CD14-positive monocyte (primary cell): Measurements from ENCODE around the gene GATA5. TPM values are rescaled to one million over a fixed set of nuclear protein-coding genes. Genes with fewer than 3 reads are reported as not detected.

Experiments used
- DNase-seq, 3 donors: peaks; one replicate each; pipeline ENCODE4 v3.0.0-alpha.2; 2011 to 2022
- H2AFZ ChIP-seq: 2 replicates; pipeline ENCODE4 v1.6.0; 2012; ENCODE audit warnings: mild to moderate bottlenecking, low read depth, low read length, inconsistent platforms; ENCODE audit not compliant: insufficient read depth, poor library complexity, severe bottlenecking
- H3K27ac ChIP-seq, 2 donors: 1 replicate in 1 of 2; 2 replicates in 1 of 2; pipeline ENCODE4 v1.5.1; 2012 to 2013; ENCODE audit warnings: low read length in 2 of 2, control low read depth in 1 of 2, inconsistent platforms in 1 of 2, low read depth in 1 of 2, mild to moderate bottlenecking in 1 of 2
- H3K27me3 ChIP-seq, 2 donors: one replicate each; pipeline versions ENCODE4 v1.6.0 to v1.6.1; 2011 to 2013; ENCODE audit warnings: low read length in 2 of 2; ENCODE audit not compliant: control insufficient read depth in 2 of 2, insufficient read depth in 2 of 2
- H3K36me3 ChIP-seq, 2 donors: replicated peaks in 1 of 2; 1 replicate in 1 of 2; 2 replicates in 1 of 2; pipeline versions ENCODE4 v1.5.1 to v1.6.1; 2012 to 2013; ENCODE audit warnings: low read length in 2 of 2, control low read depth in 1 of 2, inconsistent platforms in 1 of 2, mild to moderate bottlenecking in 1 of 2; ENCODE audit not compliant: insufficient read depth in 2 of 2, control insufficient read depth in 1 of 2
- H3K4me1 ChIP-seq, 2 donors: 1 replicate in 1 of 2; 2 replicates in 1 of 2; pipeline versions ENCODE4 v1.5.1 to v1.6.1; 2012 to 2013; ENCODE audit warnings: low read length in 2 of 2, control low read depth in 1 of 2, inconsistent platforms in 1 of 2, mild to moderate bottlenecking in 1 of 2, moderate library complexity in 1 of 2; ENCODE audit not compliant: insufficient read depth in 2 of 2, control insufficient read depth in 1 of 2
- H3K4me2 ChIP-seq: replicated peaks from 2 replicates; pipeline ENCODE3; 2012; ENCODE audit warnings: low read length, moderate library complexity, mild to moderate bottlenecking; ENCODE audit not compliant: poor library complexity, severe bottlenecking; ENCODE audit errors: extremely low read depth
- H3K4me3 ChIP-seq, 3 experiments: fragments of 200-600 bp in 1 of 3; sonication (generic) in 1 of 3; replicated peaks in 1 of 3; 1 replicate in 2 of 3; 2 replicates in 1 of 3; pipeline ENCODE4 v1.5.1; 2011 to 2013; ENCODE audit warnings: low read length in 3 of 3, mild to moderate bottlenecking in 3 of 3, control low read depth in 2 of 3, low read depth in 2 of 3, inconsistent platforms in 1 of 3, moderate library complexity in 1 of 3
- H3K79me2 ChIP-seq: 2 replicates; pipeline ENCODE4 v1.6.0; 2012; ENCODE audit warnings: mild to moderate bottlenecking, control low read depth, inconsistent platforms, low read length, moderate library complexity; ENCODE audit not compliant: insufficient read depth
- H3K9ac ChIP-seq: 2 replicates; pipeline ENCODE4 v1.6.0; 2017; ENCODE audit warnings: low read length, mild to moderate bottlenecking; ENCODE audit not compliant: insufficient read depth, poor library complexity, severe bottlenecking
- H3K9me3 ChIP-seq, 2 donors: replicated peaks in 1 of 2; 1 replicate in 1 of 2; 2 replicates in 1 of 2; pipeline versions ENCODE4 v1.5.1 to v1.6.1; 2012 to 2013; ENCODE audit warnings: low read length in 2 of 2, control low read depth in 1 of 2; ENCODE audit not compliant: control insufficient read depth in 1 of 2, insufficient read depth in 1 of 2
- H4K20me1 ChIP-seq: 2 replicates; pipeline ENCODE4 v1.6.0; 2012; ENCODE audit warnings: mild to moderate bottlenecking, low read length, control low read depth, moderate library complexity; ENCODE audit not compliant: insufficient read depth
- H3K27ac Mint-ChIP-seq, 7 donors: one replicate each; pipeline ENCODE4 v1.8.0; 2020; ENCODE audit warnings: mild to moderate bottlenecking in 7 of 7, mixed read lengths in 7 of 7, moderate library complexity in 6 of 7, inconsistent platforms in 2 of 7
- H3K27me3 Mint-ChIP-seq, 3 donors: one replicate each; pipeline ENCODE4 v1.8.0; 2021 to 2022; ENCODE audit warnings: low read depth in 3 of 3, mild to moderate bottlenecking in 3 of 3, mixed read lengths in 3 of 3, moderate library complexity in 3 of 3, inconsistent platforms in 1 of 3
- H3K36me3 Mint-ChIP-seq, 2 donors: one replicate each; pipeline ENCODE4 v1.8.0; 2020; ENCODE audit warnings: mixed read lengths in 2 of 2, inconsistent platforms in 1 of 2, mild to moderate bottlenecking in 1 of 2
- H3K4me1 Mint-ChIP-seq: one replicate; pipeline ENCODE4 v1.8.0; 2020; ENCODE audit warnings: mild to moderate bottlenecking, mixed read lengths
- H3K4me3 Mint-ChIP-seq, 2 donors: one replicate each; pipeline ENCODE4 v1.8.0; 2020; ENCODE audit warnings: mild to moderate bottlenecking in 2 of 2, mixed read lengths in 2 of 2, moderate library complexity in 1 of 2
- H3K9me3 Mint-ChIP-seq, 7 donors: one replicate each; pipeline ENCODE4 v1.8.0; 2020 to 2022; ENCODE audit warnings: mixed read lengths in 7 of 7, mild to moderate bottlenecking in 6 of 7, moderate library complexity in 6 of 7, inconsistent platforms in 2 of 7
- WGBS: methylation state at CpG from one replicate; pipeline ENCODE4 v1.1.5; 2013; ENCODE audit warnings: missing lambda C conversion rate; ENCODE audit not compliant: insufficient coverage; 5-methylcytosine and 5-hydroxymethylcytosine counted together
- intact Hi-C, 2 donors: fragments of 100-400 bp; cut with micrococcal nuclease; formaldehyde crosslinking; loops; one replicate each; pipeline versions ENCODE4 v1.15.0 to v1.15.1; 2023
- polyA plus RNA-seq, 3 donors: library from polyadenylated mRNA; depleted of rRNA in 1 of 3; unstranded in 2 of 3; stranded (reverse) in 1 of 3; fragments of 300-500 nt in 2 of 3; fragments of >200 nt in 1 of 3; fragmentation: Illumina TruSeq in 2 of 3; gene quantifications; 1 replicate in 2 of 3; 2 replicates in 1 of 3; pipeline ENCODE4 v1.2.3, GENCODE V29; 2012 to 2021
- TF ChIP-seq, protein P1 (sequence below): fragments of 200-600 bp; IDR thresholded peaks from one replicate; pipeline ENCODE4 v1.8.0; 2022; ENCODE audit warnings: antibody characterized with exemption, mild to moderate bottlenecking

GATA5 gene
- polyA plus RNA-seq, 3 donors = not detected

DNA sequence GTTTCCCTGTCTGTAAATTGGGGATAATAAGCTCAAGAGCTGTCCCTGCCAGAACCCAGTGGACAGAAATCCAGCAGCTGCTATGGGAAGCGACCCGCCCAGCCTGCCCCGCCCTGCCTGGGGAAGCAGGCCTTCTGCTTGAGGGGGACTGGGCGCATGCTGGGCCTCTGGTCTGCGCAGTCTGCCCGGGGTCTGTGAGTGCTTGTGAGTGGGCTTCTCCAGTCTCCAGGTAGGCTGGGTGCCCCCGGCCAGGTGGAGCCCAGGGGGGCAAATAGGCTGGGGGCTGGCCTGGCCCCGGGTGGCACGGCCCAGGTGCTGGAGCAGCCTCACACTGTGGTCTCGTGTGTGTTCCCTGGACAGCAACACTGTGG, 47.8 kb downstream of the GATA5 start:
- Histone ChIP-seq H3K27me3 (peaks cover 0 to under 1% of the 10 kb centered on the region in 2 donors), H2AFZ (no peak overlapping the region), H3K4me2 (no peak overlapping the region), H3K4me3 (no peak overlapping the region), H4K20me1 (no peaks in the 10 kb centered on the region), H3K9ac (no peak overlapping the region), H3K9me3 (no peaks in the 10 kb centered on the region), H3K36me3 (no peaks in the 10 kb centered on the region), H3K4me1 (no peaks in the 10 kb centered on the region), H3K27ac (no peak overlapping the region), H3K79me2 (no peaks in the 10 kb centered on the region)
- Mint-ChIP-seq H3K36me3 (no peaks in the 10 kb centered on the region), H3K9me3 (peaks cover 0 to 1% (median 0%) of the 10 kb centered on the region in 7 donors), H3K4me3 (no peak overlapping the region), H3K27ac (no peak overlapping the region), H3K4me1 (no peaks in the 10 kb centered on the region), H3K27me3 (peaks cover 7 to 20% (median 7%) of the 10 kb centered on the region in 3 donors)
- 93% methylated on average over 10 of the region's 10 CpGs for WGBS
- DNase-seq = no peak
- TF ChIP-seq, protein P1, sequence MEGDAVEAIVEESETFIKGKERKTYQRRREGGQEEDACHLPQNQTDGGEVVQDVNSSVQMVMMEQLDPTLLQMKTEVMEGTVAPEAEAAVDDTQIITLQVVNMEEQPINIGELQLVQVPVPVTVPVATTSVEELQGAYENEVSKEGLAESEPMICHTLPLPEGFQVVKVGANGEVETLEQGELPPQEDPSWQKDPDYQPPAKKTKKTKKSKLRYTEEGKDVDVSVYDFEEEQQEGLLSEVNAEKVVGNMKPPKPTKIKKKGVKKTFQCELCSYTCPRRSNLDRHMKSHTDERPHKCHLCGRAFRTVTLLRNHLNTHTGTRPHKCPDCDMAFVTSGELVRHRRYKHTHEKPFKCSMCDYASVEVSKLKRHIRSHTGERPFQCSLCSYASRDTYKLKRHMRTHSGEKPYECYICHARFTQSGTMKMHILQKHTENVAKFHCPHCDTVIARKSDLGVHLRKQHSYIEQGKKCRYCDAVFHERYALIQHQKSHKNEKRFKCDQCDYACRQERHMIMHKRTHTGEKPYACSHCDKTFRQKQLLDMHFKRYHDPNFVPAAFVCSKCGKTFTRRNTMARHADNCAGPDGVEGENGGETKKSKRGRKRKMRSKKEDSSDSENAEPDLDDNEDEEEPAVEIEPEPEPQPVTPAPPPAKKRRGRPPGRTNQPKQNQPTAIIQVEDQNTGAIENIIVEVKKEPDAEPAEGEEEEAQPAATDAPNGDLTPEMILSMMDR = no peak
- intact Hi-C loops = no loop called here

DNA sequence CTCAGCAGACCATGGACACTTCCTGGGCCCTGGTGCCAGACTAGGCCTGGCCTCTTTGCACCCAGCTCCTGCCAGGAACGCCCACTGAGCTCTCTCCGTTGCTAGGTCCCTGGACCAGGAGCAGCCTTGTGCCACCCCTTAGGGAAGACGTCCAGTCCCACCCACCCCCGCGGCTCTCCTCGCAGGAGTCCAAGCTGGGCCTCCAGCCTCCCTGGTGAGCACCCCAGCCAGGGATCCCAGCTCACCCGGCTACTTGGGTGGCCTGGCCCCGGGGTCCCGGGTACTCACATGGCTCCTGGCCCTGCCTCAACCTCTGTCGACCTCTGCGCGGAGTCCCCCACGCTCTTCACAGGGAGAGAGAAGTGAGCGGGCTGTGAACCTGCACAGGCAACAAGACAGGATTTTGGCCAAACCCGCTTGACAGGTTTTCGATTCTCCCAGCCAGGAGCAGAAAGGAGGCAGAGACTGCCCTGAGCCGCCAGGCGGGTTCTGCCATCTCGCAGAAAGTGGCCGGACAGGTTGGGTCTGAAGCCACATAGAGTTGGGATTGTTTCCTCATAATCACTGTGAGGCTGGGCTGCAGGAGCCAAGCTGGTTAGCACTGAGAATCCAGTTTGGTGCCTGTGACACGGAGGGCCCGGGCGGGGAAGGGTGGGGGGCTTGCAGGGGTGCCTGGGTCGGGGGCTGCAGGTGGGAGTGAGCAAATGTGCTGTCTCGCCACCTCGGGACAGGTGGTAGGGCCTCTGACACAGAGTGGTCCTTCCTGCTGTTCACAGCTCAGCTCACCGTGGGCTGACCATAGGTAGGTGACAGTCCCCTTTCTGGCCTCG, 48.4 kb downstream of the GATA5 start, which contains the start of gene RBBP8NL:
Gene RBBP8NL (minus strand): TSS at position 368 of the 830 bp plus-strand sequence. CDS start 7,892 bp downstream, outside the sequence.
- intact Hi-C loops = no loop called here
- Mint-ChIP-seq H3K4me3 (no peak within 1 kb of the TSS), H3K27ac (no peak within 1 kb of the TSS), H3K9me3 (peaks cover 0 to 1% (median 0%) of the 10 kb centered on the region in 7 donors), H3K27me3 (peaks cover 4 to 19% (median 7%) of the 10 kb centered on the region in 3 donors), H3K4me1 (no peaks in the 10 kb centered on the region), H3K36me3 (no peaks in the 10 kb centered on the region)
- Histone ChIP-seq H3K4me1 (no peaks in the 10 kb centered on the region), H3K36me3 (no peaks in the 10 kb centered on the region), H4K20me1 (no peaks in the 10 kb centered on the region), H3K9ac (no peak within 1 kb of the TSS), H3K27ac (no peak within 1 kb of the TSS), H3K79me2 (no peaks in the 10 kb centered on the region), H2AFZ (no peak within 1 kb of the TSS), H3K27me3 (no peaks in the 10 kb centered on the region), H3K9me3 (no peaks in the 10 kb centered on the region), H3K4me3 (no peak within 1 kb of the TSS), H3K4me2 (no peak within 1 kb of the TSS)
- TF ChIP-seq, protein P1 = no peak
- DNase-seq = no peak
- 86% methylated on average over 24 of the region's 28 CpGs for WGBS
